GM23248 (cell line): ENCODE measurements around the gene ANKS3.

ENCODE experiments used
- EZH2 ChIP-seq: fragments of 200-600 bp; sonication (generic); IDR thresholded peaks from 2 replicates; pipeline ENCODE4 v1.6.1; 2018; ENCODE audit warnings: antibody characterized with exemption, mild to moderate bottlenecking; ENCODE audit not compliant: insufficient read depth, poor library complexity, severe bottlenecking
- EZH2phosphoT487 ChIP-seq: fragments of 200-600 bp; sonication (generic); IDR thresholded peaks from 2 replicates; pipeline ENCODE4 v1.6.1; 2018; ENCODE audit warnings: antibody characterized with exemption, moderate library complexity, mild to moderate bottlenecking, low read depth; ENCODE audit not compliant: insufficient read depth

- TF ChIP-seq EZH2 (no peak), EZH2phosphoT487 (no peak)
These were observed 794 bp downstream of the ANKS3 start for GRCh38 chr16:4733211-4733742.
